Renal cortical epithelial cell (primary cell): Measurements from ENCODE around the gene C1QTNF9B. TPM values are rescaled to one million over a fixed set of nuclear protein-coding genes. Genes with fewer than 3 reads are reported as not detected.
A peak's percentile ranks its signal among the peaks of the same experiment; 100 is the strongest.
"Not testable (repeated sequence)": the region's sequence is repeated elsewhere in the genome, so short reads cannot be mapped to it uniquely, and the experiment has no call there.

ENCODE experiments used
- DNase-seq: peaks from one replicate; pipeline ENCODE4 v3.0.0-alpha.2; 2011; ENCODE audit warnings: low read depth
- total RNA-seq: library from RNA; depleted of rRNA; stranded (reverse); fragments of >200 nt; gene quantifications from 2 replicates; pipeline ENCODE4 v1.2.3, GENCODE V29; 2014

C1QTNF9B gene
- not detected in 2 replicates for total RNA-seq

- not testable (repeated sequence) for DNase-seq
Measured at GRCh38 chr13:23897452-23897919, at the start of gene C1QTNF9B. Gene C1QTNF9B, minus strand, starts transcription at chr13:23897502.

GRCh38 chr13:23946900-23947299 is 49.6 kb upstream of the C1QTNF9B start:
- DNase-seq = no peak

- DNase-seq = no peak
Measured at GRCh38 chr13:23946067-23946466, 48.8 kb upstream of the C1QTNF9B start.

DNA sequence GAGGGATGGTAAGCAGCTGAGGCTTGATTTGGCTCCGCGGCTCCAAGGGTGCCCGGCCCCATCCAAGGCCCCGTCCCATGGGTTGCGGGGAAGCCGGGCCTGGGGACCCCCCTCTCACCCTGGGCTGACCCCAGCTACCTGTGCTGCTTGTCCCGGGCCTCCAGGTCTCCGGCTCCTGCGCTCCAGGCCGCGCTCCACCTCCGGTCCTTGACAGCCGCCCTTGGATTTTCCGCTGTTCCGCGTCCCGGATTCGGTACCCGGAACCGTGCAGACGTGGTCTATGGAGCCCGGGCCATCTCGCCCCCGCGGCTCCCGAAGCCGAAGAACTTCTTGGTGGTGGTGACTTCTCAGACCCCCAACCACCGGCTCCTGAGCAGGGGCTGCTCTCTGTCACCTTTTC is 48.3 kb upstream of the C1QTNF9B start:
- no peak for DNase-seq

DNA sequence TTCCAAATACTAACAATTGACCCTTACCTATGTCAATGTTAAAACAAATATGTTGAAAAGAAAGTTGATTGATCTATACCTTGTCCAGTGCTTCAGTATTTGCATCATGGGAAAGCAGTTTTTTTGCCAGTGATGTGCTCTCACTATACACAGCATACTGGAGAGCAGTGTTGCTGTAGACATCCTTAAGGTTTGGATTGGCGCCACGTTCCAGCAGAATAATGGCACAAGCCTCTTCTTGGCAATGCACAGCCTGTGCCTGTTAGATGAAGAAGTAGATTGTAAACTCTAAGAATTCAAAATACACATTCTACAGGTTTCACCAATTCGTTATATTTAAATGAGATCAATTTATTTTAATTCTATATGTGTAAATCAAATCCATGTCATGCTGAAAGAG is 43.9 kb upstream of the C1QTNF9B start:
- DNase-seq = no peak

- DNase-seq = not testable (repeated sequence)
Measured at GRCh38 chr13:23939666-23940065, 42.4 kb upstream of the C1QTNF9B start.

DNA sequence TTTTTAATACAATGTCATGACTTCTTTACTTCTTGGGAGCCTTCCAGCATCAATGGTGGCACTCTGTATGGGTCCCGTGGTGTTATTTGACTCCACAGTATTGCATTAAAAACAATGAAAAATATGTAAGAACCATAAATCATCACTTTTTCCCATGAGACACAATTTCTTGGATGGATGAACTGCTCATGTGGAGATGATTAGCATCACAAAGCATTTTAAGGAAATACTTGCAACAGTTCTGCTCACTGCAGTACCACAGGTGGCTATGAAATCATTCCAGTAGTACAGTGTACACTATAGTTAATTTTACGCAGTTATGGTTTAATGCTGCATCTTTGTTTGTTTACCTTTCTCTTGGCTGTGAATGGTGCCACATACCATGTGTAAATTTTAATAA is 37.2 kb upstream of the C1QTNF9B start:
- DNase-seq = no peak

DNA sequence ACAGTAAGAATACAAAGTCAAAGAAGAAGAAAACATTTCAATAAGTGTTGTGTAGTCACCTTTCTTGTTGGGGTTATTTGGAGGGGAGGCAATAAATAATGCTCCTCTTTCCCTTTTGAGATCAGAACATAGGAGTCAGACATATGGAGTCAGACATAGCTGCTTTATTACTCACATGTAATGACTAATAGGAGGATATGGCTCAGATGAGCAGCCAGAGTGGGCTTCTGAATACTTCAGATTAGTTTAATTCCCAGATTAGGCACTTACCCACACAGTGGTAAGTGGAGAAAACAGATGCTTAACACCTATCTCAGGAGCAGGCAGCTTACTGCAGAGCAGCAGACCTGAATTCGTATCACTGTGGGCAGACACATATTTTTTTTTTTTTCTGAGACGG is 31.7 kb upstream of the C1QTNF9B start:
- peak; percentile 60 for DNase-seq

DNA sequence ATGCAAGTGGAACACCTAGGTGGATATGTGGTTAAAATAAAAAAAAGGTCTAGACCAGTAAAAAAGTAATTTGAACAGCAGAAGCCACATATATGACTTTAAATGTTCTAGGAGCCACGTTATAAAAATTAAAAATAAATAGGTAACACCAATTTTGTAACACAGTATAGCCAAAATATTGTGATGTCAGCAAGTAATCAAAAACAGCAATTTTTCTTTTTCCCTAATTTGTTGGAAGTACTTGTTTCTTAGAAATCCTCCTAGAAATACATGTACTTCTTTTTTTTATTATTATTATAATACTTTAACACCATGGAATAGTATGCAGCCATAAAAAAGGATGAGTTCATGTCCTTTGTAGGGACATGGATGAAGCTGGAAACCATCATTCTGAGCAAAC is 25.7 kb upstream of the C1QTNF9B start:
- no peak for DNase-seq

GRCh38 chr13:23922005-23922932 is 25.0 kb upstream of the C1QTNF9B start:
- peak; percentile 20 for DNase-seq

- DNase-seq = peak; percentile 97
Measured at GRCh38 chr13:23921451-23921888, 24.2 kb upstream of the C1QTNF9B start.

GRCh38 chr13:23919006-23919405 is 21.7 kb upstream of the C1QTNF9B start:
- DNase-seq = no peak

DNA sequence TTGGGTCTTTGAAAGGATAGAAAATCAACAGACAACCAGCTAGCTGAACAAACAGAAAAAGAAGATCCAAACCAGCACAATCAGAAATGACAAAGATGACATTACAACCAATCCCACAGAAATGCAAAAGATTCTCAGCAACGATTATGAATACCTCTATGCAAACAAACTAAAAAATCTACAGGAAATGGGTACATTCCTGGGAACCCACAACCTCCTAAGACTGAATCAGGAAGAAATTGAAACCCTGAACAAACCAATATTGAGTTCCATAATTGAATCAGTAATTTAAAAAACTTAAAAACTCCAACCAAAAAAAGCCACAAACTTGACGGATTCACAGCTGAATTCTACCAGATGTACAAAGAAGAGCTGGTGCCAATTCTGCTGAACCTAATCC is 20.9 kb upstream of the C1QTNF9B start:
- DNase-seq = no peak

GRCh38 chr13:23915308-23915707 is 18.0 kb upstream of the C1QTNF9B start:
- no peak for DNase-seq

GRCh38 chr13:23912469-23912868 is 15.2 kb upstream of the C1QTNF9B start:
- no peak for DNase-seq

- DNase-seq = no peak
Measured at GRCh38 chr13:23909606-23910005, 12.3 kb upstream of the C1QTNF9B start.

DNA sequence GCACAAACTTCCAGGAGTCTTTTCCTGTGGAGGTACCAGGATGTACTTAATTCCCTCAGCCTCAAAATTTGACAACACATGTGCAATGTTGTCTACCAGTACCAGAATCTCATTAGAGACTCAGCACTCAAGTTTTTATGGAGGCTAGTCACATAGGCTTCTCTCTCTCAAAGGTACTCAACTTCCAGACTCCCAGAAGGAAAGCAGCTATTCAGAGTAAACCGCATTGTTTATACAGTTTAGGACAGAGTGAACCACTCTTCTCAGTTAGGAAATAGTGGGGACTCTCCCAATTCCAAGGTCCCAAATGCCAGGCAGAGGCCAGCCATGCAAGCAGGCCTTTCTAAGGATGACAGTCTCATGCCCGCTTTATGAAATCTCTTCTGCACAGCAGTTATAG is 8.5 kb upstream of the C1QTNF9B start:
- no peak for DNase-seq

DNA sequence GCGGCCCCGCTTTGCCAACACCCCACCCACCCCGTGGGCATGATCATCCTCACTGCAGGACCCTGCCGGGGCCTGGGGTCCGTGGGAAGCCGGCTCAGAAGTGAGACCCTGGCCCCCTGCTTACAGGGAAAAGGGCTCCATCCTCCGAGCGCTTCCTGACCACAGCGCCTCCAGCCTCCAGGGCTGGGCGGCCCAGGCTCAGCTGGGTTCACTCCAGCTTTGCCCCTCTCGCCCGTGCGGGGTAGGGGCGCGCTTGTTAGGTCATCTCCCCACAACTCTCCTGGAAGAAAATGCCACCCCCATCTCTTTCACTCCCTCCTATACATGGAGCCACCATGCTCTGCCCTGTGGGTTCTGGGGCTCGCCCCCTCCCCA is 6.6 kb upstream of the C1QTNF9B start:
- no peak for DNase-seq

DNA sequence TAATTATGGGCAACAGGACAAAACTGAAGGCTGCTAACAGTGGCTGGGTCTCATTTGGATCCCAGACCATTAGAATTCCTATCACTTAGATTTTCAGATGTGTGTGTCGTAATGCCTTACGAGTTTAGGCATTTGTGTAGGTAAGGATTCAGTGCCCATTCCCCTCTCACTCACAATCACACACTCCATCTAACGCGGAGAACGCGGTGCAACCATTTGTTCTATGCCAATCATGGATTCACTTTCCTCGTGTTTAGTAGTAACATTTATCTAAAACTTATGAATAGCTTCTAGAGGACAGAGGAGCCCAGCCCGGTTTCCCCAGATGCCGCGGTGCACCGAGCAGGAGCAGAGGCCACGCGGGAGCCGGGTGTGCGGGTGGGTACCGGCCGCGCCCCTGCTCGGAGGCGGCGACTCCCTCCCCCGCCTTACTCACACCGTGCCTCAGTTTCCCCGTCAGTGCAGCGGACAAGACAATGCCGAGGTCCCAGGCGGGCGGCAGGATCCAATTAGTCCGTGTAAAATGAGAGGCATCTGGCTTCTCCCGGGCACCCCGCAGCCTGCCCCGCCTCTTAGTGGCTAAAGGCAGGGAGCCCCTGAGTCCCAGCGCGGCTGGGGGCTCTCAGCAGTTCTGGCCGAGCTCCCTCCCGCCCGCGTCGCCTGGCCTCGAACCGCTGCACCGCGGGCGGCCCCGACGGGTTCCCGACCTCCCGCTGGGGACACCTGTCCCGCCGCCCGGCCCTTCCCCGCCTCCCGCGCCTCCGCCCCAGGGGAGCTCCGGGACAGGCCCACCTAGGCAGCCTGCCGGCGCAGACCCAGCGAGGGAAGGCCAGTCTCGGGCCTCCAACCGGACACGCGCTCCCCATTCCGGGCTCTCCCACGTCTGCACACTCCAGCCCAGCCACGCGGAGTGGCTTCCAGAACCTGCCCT is 5.9 kb upstream of the C1QTNF9B start:
- DNase-seq = no peak

GRCh38 chr13:23901365-23901764 is 4.1 kb upstream of the C1QTNF9B start:
- no peak for DNase-seq

DNA sequence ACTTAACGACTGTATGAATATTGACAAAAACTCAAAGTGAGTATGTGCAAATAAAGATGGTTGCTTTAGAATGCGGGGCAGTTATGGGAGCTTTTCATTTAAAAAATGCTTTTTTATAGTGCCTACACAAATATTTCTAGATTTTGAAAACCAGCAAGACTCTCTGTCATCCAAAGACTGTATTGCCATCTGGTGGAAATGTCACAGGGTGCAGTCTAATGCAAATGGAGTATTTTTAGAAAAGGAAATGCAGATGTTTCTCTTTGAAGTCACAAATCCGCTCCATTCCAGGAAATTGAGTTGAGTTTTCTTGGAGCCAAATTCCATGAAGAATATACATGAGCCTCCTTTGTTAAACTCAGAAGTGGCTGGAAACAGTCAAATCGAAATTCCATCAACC is 2.3 kb upstream of the C1QTNF9B start:
- peak; percentile 43 for DNase-seq

- DNase-seq = no peak
Measured at GRCh38 chr13:23898101-23898500, 799 bp upstream of the C1QTNF9B start.
